ENCODE measurements around the gene PRM1. TPM values are rescaled to one million over a fixed set of nuclear protein-coding genes. Genes with fewer than 3 reads are reported as not detected.

Gene PRM1
- total and polyA plus RNA-seq, 2 of the 4 experiments (the other 2 are of a cell fraction), result not detected

DNA sequence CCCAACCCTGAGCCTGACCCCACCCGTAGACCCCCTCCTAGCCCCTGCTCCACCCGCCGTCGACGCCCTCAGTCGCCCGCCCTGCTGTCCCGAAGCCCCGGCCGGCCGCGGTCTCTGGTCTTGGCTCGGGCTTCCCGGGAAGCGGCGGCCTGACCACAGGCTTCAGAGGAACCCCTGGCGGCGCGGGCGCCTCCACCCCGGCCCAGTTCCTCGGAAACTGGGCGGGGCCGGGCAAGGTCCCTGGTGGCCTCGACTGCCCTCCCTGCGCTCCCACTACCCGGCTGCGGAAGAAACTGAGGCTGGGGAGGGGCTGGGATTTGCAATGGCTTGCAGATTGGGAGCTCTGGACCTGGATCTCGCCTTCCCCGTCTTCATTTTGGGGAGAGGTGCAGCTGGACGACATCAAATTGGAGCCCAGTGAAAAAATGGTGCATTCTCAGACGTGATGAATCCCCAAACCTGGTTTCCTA is 24.4 kb downstream of the PRM1 start:
- Histone ChIP-seq H2BK15ac (ENCODE audit: low read depth, low read length) (peak overlapping the region; percentile 77; the same call in 1 of the 3 replicates), H4K8ac (ENCODE audit: low read depth in 2 of 2, low read length in 2 of 2) (peak overlapping the region; percentile 47 to 81; a peak in 2 of 4 replicates), H3K79me1 (ENCODE audit: low read depth in 1 of 2, low read length in 2 of 2) (peaks cover 14 to 39% of the 10 kb centered on the region in 2 experiments; a peak in 3 of 4 replicates), H3K4me1 (ENCODE audit: control insufficient read depth, insufficient read depth, low read length) (peaks cover 21% of the 10 kb centered on the region), H3K4ac (ENCODE audit: low read depth, low read length) (peak overlapping the region; percentile 84), H4K91ac (ENCODE audit: insufficient read depth, low read depth, low read length) (peak overlapping the region; percentile 82), H2AK9ac (replicated peaks; ENCODE audit: low read depth, low read length, poor library complexity) (peak overlapping the region; percentile 98), H3K9ac (ENCODE audit: low read depth, low read length) (peak overlapping the region; percentile 86), H3K36me3 (ENCODE audit: control insufficient read depth, insufficient read depth, low read length) (peaks cover 31% of the 10 kb centered on the region), H4K20me1 (ENCODE audit: insufficient read depth, low read length) (peaks cover 38% of the 10 kb centered on the region), H3K56ac (ENCODE audit: extremely low read depth, insufficient read depth, low read length) (0 out of 2 replicates have a peak overlapping the region, but pooled peaks have one; percentile 8), H3K27ac (ENCODE audit: insufficient read depth, low read length) (peak overlapping the region; percentile 97), H2BK20ac (ENCODE audit: low read depth, low read length) (peak overlapping the region; percentile 31; the same call in 1 of the 2 replicates), H3K9me1 (ENCODE audit: insufficient read depth, low read length) (peaks cover 9% of the 10 kb centered on the region; the same call in 1 of the 2 replicates), H3K14ac (replicated peaks; ENCODE audit: low read depth, low read length) (peak overlapping the region; percentile 84), H2BK5ac (ENCODE audit: low read depth, low read length, poor library complexity, severe bottlenecking) (peak overlapping the region; percentile 90), H4K5ac (ENCODE audit: low read depth, low read length) (peak overlapping the region; percentile 19; the same call in 1 of the 2 replicates), H2BK120ac (ENCODE audit: low read depth, low read length) (peak overlapping the region; percentile 85), H2AK5ac (ENCODE audit: low read depth, low read length) (peak overlapping the region; percentile 69; the same call in 1 of the 2 replicates), H2AFZ (replicated peaks; ENCODE audit: low read length, poor library complexity) (peak overlapping the region; percentile 94), H3K4me3 (ENCODE audit: insufficient read depth, low read depth, low read length) (peak overlapping the region; percentile 77), H3K4me2 (ENCODE audit: low read depth, low read length) (peak overlapping the region; percentile 63), H3K9me3 (ENCODE audit: control insufficient read depth, insufficient read depth, low read length) (no peaks in the 10 kb centered on the region), H3K27me3 (ENCODE audit: control insufficient read depth, insufficient read depth, low read length) (no peaks in the 10 kb centered on the region), H3K23ac (ENCODE audit: low read depth, low read length) (peak overlapping the region; percentile 82), H3K18ac (ENCODE audit: low read depth, low read length) (peak overlapping the region; percentile 51; the same call in 1 of the 2 replicates)
- peak; percentile 25 for DNase-seq
- CTCF ChIA-PET, result interaction anchor here (0.6 to 2.6 kb wide), 11 partner anchors 100 to 296 kb away, joined by 3 to 14 read pairs (median 4); no protein-coding TSS in a partner anchor
- TF ChIP-seq FOS (IDR thresholded peaks at IDR 0.05; ENCODE audit: low read depth, low read length) (no peak), MAFK (IDR thresholded peaks at IDR 0.05; ENCODE audit: low read depth, low read length) (no peak), BHLHE40 (IDR thresholded peaks at IDR 0.05; ENCODE audit: low read depth, low read length) (no peak), RAD21 (IDR thresholded peaks at IDR 0.05; ENCODE audit: low read length) (no peak), SMC3 (IDR thresholded peaks at IDR 0.05; ENCODE audit: low read depth, low read length) (no peak), POLR2A (IDR thresholded peaks at IDR 0.05; ENCODE audit: low read depth, low read length) (no peak), RFX5 (IDR thresholded peaks at IDR 0.05; ENCODE audit: low read depth, low read length) (no peak), MXI1 (IDR thresholded peaks at IDR 0.05; ENCODE audit: borderline replicate concordance, low read depth, low read length) (no peak)
- TF ChIP-seq, protein P1, sequence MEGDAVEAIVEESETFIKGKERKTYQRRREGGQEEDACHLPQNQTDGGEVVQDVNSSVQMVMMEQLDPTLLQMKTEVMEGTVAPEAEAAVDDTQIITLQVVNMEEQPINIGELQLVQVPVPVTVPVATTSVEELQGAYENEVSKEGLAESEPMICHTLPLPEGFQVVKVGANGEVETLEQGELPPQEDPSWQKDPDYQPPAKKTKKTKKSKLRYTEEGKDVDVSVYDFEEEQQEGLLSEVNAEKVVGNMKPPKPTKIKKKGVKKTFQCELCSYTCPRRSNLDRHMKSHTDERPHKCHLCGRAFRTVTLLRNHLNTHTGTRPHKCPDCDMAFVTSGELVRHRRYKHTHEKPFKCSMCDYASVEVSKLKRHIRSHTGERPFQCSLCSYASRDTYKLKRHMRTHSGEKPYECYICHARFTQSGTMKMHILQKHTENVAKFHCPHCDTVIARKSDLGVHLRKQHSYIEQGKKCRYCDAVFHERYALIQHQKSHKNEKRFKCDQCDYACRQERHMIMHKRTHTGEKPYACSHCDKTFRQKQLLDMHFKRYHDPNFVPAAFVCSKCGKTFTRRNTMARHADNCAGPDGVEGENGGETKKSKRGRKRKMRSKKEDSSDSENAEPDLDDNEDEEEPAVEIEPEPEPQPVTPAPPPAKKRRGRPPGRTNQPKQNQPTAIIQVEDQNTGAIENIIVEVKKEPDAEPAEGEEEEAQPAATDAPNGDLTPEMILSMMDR (conservative IDR thresholded peaks at IDR 0.05; ENCODE audit: low read depth, low read length), result no peak
- TF ChIP-seq, protein P2, sequence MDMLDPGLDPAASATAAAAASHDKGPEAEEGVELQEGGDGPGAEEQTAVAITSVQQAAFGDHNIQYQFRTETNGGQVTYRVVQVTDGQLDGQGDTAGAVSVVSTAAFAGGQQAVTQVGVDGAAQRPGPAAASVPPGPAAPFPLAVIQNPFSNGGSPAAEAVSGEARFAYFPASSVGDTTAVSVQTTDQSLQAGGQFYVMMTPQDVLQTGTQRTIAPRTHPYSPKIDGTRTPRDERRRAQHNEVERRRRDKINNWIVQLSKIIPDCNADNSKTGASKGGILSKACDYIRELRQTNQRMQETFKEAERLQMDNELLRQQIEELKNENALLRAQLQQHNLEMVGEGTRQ (IDR thresholded peaks at IDR 0.05; ENCODE audit: low read depth, low read length), result no peak
- TF ChIP-seq, protein P3, sequence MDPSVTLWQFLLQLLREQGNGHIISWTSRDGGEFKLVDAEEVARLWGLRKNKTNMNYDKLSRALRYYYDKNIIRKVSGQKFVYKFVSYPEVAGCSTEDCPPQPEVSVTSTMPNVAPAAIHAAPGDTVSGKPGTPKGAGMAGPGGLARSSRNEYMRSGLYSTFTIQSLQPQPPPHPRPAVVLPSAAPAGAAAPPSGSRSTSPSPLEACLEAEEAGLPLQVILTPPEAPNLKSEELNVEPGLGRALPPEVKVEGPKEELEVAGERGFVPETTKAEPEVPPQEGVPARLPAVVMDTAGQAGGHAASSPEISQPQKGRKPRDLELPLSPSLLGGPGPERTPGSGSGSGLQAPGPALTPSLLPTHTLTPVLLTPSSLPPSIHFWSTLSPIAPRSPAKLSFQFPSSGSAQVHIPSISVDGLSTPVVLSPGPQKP (IDR thresholded peaks at IDR 0.05; ENCODE audit: borderline replicate concordance, low read depth, low read length), result no peak
- in situ Hi-C loops (cut with MboI; ENCODE audit: low sequenced_read_pairs) (loop anchor here (5.0 kb wide), 1 partner anchor 106 kb away; no protein-coding TSS in a partner anchor), intact Hi-C loops (cut with micrococcal nuclease) (loop anchor here (1.0 to 10.0 kb wide), 2 partner anchors 100 to 122 kb away; no protein-coding TSS in a partner anchor), dilution Hi-C loops (cut with HindIII; ENCODE audit: low sequenced_read_pairs, unreplicated experiment) (no loop called here)
- ATAC-seq (ENCODE audit: low read depth), result peak; percentile 11
- POLR2A ChIA-PET (ENCODE audit: unreplicated experiment), result interaction anchor here (0.5 to 1.8 kb wide), 13 partner anchors 17 to 306 kb away, joined by 3 to 18 read pairs (median 6); partner anchors contain the start of gene PRM3
- 0% methylated on average over 12 of the region's 32 CpGs; no CpG with 5 or more reads in 1 of the 2 experiments for WGBS, 2 experiments (ENCODE audit: extremely low coverage in 2 of 2, insufficient read length in 1 of 2)
- BruUV-seq (replicated peaks), result no TSS peak
